ENCODE results near the gene ECI1. TPM values are rescaled to one million over a fixed set of nuclear protein-coding genes. Genes with fewer than 3 reads are reported as not detected.

The ECI1 gene
- total RNA-seq, 1 experiment from 2014 or later = 157 TPM

DNA sequence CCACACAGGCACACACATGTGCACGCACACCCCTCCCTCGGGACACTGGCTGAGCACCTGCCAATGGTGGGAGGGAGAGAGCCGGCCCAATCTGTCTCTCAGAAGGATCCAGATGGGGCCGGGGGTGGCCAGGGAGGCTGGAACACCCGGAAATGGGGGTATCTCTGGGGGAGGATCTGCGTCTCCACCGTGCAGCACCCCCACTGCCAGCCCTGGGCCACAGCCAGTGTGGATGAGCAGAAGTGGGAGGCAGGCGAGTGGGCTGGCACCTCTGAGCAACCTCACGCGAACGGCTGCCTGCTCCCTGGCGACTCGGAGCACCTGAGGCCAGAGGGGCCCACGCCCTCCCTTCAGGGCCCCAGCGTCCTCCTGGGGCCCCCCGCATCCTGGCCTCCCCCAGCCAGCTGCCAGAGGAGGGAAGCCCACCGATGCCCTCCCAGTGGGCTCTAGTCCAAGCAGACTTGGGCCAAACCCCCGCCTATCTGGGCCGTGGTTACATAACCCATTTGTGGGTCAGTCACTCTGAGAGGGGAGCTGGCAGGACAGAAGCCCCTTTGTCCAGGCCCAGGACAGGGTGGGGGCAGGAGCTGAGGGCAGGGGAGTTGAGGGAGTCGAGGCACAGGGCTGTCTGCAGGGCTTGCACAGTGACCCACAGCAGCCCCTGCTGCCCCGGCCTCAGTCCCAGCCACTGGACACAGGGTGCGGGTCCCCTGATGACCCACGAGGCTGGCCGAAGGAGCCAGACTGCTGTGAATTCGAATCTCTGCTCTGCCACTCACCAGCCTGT lies 60.5 kb downstream of the ECI1 start:
- H3K36me3 Mint-ChIP-seq (ENCODE audit: insufficient read depth, unreplicated experiment) = no peaks in the 10 kb centered on the region
- no peak overlapping the region for H3K4me3 Mint-ChIP-seq (ENCODE audit: unreplicated experiment)
- no peak for DNase-seq
- no peak overlapping the region for H3K27ac Mint-ChIP-seq (ENCODE audit: unreplicated experiment)
- TF ChIP-seq, protein P1, sequence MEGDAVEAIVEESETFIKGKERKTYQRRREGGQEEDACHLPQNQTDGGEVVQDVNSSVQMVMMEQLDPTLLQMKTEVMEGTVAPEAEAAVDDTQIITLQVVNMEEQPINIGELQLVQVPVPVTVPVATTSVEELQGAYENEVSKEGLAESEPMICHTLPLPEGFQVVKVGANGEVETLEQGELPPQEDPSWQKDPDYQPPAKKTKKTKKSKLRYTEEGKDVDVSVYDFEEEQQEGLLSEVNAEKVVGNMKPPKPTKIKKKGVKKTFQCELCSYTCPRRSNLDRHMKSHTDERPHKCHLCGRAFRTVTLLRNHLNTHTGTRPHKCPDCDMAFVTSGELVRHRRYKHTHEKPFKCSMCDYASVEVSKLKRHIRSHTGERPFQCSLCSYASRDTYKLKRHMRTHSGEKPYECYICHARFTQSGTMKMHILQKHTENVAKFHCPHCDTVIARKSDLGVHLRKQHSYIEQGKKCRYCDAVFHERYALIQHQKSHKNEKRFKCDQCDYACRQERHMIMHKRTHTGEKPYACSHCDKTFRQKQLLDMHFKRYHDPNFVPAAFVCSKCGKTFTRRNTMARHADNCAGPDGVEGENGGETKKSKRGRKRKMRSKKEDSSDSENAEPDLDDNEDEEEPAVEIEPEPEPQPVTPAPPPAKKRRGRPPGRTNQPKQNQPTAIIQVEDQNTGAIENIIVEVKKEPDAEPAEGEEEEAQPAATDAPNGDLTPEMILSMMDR (IDR thresholded peaks at IDR 0.05; ENCODE audit: insufficient read depth in 1 of 2, low read depth in 1 of 2, low read length in 1 of 2, severe bottlenecking in 1 of 2, unreplicated experiment in 1 of 2) = no peak
- no peaks in the 10 kb centered on the region for H3K27me3 ChIP-seq (replicated peaks; ENCODE audit: control insufficient read depth, insufficient read depth, low read length)
- no peaks in the 10 kb centered on the region for H3K4me1 Mint-ChIP-seq (ENCODE audit: low read depth, unreplicated experiment)
- intact Hi-C loops (cut with micrococcal nuclease; ENCODE audit: unreplicated experiment) = no loop called here
- BruUV-seq (replicated peaks) = no TSS peak
- H3K4me3 ChIP-seq (ENCODE audit: low read depth, low read length) = no peak overlapping the region
- H3K27me3 Mint-ChIP-seq (ENCODE audit: insufficient read depth, unreplicated experiment) = no peaks in the 10 kb centered on the region
- H3K9me3 ChIP-seq = no peaks in the 10 kb centered on the region
- H3K36me3 ChIP-seq (ENCODE audit: control insufficient read depth, insufficient read depth, low read length) = no peaks in the 10 kb centered on the region; the same call in 1 of the 2 replicates
- ChIA-PET CTCF (interaction anchor here (0.5 kb wide), 1 partner anchor 361 kb away, joined by 10 read pairs; no protein-coding TSS in a partner anchor), POLR2A (no interaction called here)
- H3K9me3 Mint-ChIP-seq (ENCODE audit: unreplicated experiment) = no peaks in the 10 kb centered on the region
- H3K4me1 ChIP-seq = peaks cover 9% of the 10 kb centered on the region

DNA sequence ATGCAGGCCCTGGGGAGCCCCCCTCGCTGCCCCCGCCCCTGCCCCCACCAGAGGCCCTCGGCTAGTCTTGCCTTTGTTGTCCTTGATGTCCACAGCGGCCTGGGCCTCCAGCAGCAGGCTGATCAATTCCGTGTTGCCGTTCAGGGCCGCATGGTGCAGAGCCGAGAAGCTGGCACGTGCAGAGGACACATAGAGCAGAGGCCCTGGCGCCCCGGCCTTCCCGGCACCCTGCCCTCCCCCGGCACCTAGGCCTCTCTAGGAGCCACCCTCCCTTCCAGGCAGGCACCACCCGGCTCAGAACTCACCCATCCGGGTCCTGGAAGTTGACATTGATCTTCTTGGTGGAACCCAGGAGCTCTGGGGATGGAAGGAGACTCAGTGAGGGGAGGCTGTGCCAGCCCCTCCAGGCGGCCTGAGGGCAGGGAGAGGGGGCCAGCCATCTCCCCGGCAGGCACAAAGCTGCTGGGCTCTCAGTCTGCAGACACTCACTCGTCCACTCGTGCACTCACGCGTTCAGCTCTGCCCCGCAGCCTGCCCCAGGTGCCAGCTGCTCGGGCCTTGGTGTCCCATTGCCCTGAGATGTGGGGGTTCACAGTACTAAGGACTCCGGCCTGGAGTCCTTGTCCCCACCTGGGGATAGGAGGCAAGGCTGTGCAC lies 61.3 kb downstream of the ECI1 start:
- no peak for DNase-seq
- intact Hi-C loops (cut with micrococcal nuclease; ENCODE audit: unreplicated experiment) = no loop called here

More for the DNA sequence above, 61.3 kb downstream of the ECI1 start:
- TF ChIP-seq, protein P1 (IDR thresholded peaks at IDR 0.05; ENCODE audit: insufficient read depth in 1 of 2, low read depth in 1 of 2, low read length in 1 of 2, severe bottlenecking in 1 of 2, unreplicated experiment in 1 of 2) = no peak
- no TSS peak for BruUV-seq (replicated peaks)
- Mint-ChIP-seq H3K4me3 (ENCODE audit: unreplicated experiment) (no peak overlapping the region), H3K27ac (ENCODE audit: unreplicated experiment) (no peak overlapping the region), H3K27me3 (ENCODE audit: insufficient read depth, unreplicated experiment) (no peaks in the 10 kb centered on the region), H3K4me1 (ENCODE audit: low read depth, unreplicated experiment) (no peaks in the 10 kb centered on the region), H3K36me3 (ENCODE audit: insufficient read depth, unreplicated experiment) (no peaks in the 10 kb centered on the region), H3K9me3 (ENCODE audit: unreplicated experiment) (no peaks in the 10 kb centered on the region)
- POLR2A ChIA-PET = interaction anchor here (0.5 kb wide), 1 partner anchor 99 kb away, joined by 6 read pairs; no protein-coding TSS in a partner anchor
- Histone ChIP-seq H3K4me1 (peaks cover 3% of the 10 kb centered on the region), H3K27me3 (replicated peaks; ENCODE audit: control insufficient read depth, insufficient read depth, low read length) (no peaks in the 10 kb centered on the region), H3K4me3 (ENCODE audit: low read depth, low read length) (no peak overlapping the region), H3K36me3 (ENCODE audit: control insufficient read depth, insufficient read depth, low read length) (no peaks in the 10 kb centered on the region; the same call in 1 of the 2 replicates), H3K9me3 (no peaks in the 10 kb centered on the region)
- CTCF ChIA-PET = interaction anchor here (0.5 kb wide), 1 partner anchor 362 kb away, joined by 10 read pairs; no protein-coding TSS in a partner anchor

Small RNA genes within 50 kb of the gene (microRNA-seq; reads per million reads assigned to microRNA genes)
- 2.2 reads per million, percentile 10 among the genes with 10 or more reads in this experiment for gene MIR3677
- gene MIR4717 = not detected

Other genes with a start within 250 kb of the ECI1 start
- gene ZNF598, start 241.8 kb downstream of the ECI1 start, total RNA-seq (2022) = 43.7 and 50.4 TPM in 2 replicates
- 6.1 and 8.8 TPM in 2 replicates for gene NPW, start 231.8 kb downstream of the ECI1 start, total RNA-seq (2022)
- gene NHERF2, start 224.7 kb downstream of the ECI1 start, total RNA-seq (2022) = 21.8 and 26.6 TPM in 2 replicates
- 34.3 and 38.6 TPM in 2 replicates for gene NTHL1, start 203.8 kb downstream of the ECI1 start, total RNA-seq (2022)
- gene TSC2, start 203.6 kb downstream of the ECI1 start, total RNA-seq (2022) = 109 and 112 TPM in 2 replicates
- 70.5 and 76.2 TPM in 2 replicates for gene PKD1, start 115.7 kb downstream of the ECI1 start, total RNA-seq (2022)
- 1.0 and 1.2 TPM in 2 replicates for gene RAB26, start 103.0 kb downstream of the ECI1 start, total RNA-seq (2022)
- 61.4 and 66.3 TPM in 2 replicates for gene TRAF7, start 95.8 kb downstream of the ECI1 start, total RNA-seq (2022)
- gene CASKIN1, start 55.0 kb downstream of the ECI1 start, total RNA-seq (2022) = 6.6 and 10.8 TPM in 2 replicates
- gene MLST8, start 46.1 kb downstream of the ECI1 start, total RNA-seq (2022) = 53.1 and 59.7 TPM in 2 replicates
- 5.4 and 10.0 TPM in 2 replicates for gene BRICD5, start 40.7 kb downstream of the ECI1 start, total RNA-seq (2022)
- 31.1 and 36.2 TPM in 2 replicates for gene PGP, start 36.7 kb downstream of the ECI1 start, total RNA-seq (2022)
- gene E4F1, start 28.0 kb downstream of the ECI1 start, total RNA-seq (2022) = 29.5 and 30.1 TPM in 2 replicates
- 0.27 and 1.00 TPM in 2 replicates for gene DNASE1L2, start 15.1 kb downstream of the ECI1 start, total RNA-seq (2022)
- 207 and 210 TPM in 2 replicates for gene RNPS1, start 16.5 kb upstream of the ECI1 start, total RNA-seq (2022)
- 14.6 and 16.1 TPM in 2 replicates for gene ABCA3, start 89.1 kb upstream of the ECI1 start, total RNA-seq (2022)
- 48.7 and 52.4 TPM in 2 replicates for gene CCNF, start 177.9 kb upstream of the ECI1 start, total RNA-seq (2022)
- 29.0 and 30.6 TPM in 2 replicates for gene TEDC2, start 208.5 kb upstream of the ECI1 start, total RNA-seq (2022)
- 0.30 and 0.39 TPM in 2 replicates for gene NTN3, start 219.7 kb upstream of the ECI1 start, total RNA-seq (2022)
- gene TBC1D24, start 223.5 kb upstream of the ECI1 start, total RNA-seq (2022) = 20.8 and 22.6 TPM in 2 replicates